HUES48 (cell line): Measurements from ENCODE around the gene MGLL.

Source experiments
- H3K27ac ChIP-seq: one replicate; pipeline ENCODE4 v1.7.0; 2013; ENCODE audit warnings: low read depth, low read length, inconsistent platforms
- H3K27me3 ChIP-seq: 2 replicates; pipeline ENCODE4 v1.6.1; 2013; ENCODE audit warnings: mild to moderate bottlenecking, low read length; ENCODE audit not compliant: control insufficient read depth, insufficient read depth
- H3K36me3 ChIP-seq: 2 replicates; pipeline ENCODE4 v1.6.1; 2013; ENCODE audit warnings: low read length; ENCODE audit not compliant: control insufficient read depth, insufficient read depth
- H3K4me1 ChIP-seq: 2 replicates; pipeline ENCODE4 v1.6.1; 2013; ENCODE audit warnings: mild to moderate bottlenecking, low read length; ENCODE audit not compliant: control insufficient read depth, insufficient read depth
- H3K4me3 ChIP-seq: 2 replicates; pipeline ENCODE4 v1.5.1; 2013; ENCODE audit warnings: mild to moderate bottlenecking, low read depth, low read length
- H3K9ac ChIP-seq: 2 replicates; pipeline ENCODE4 v1.6.1; 2013; ENCODE audit warnings: mild to moderate bottlenecking, low read depth, low read length, moderate library complexity
- H3K9me3 ChIP-seq: 2 replicates; pipeline ENCODE4 v1.6.1; 2013; ENCODE audit warnings: low read length; ENCODE audit not compliant: control insufficient read depth, insufficient read depth

MGLL gene

GRCh38 chr3:127673191-127674100 is 148.9 kb downstream of the MGLL start:
- Histone ChIP-seq H3K27me3 (peaks cover 4% of the 10 kb centered on the region; the same call in 1 of the 2 replicates), H3K27ac (peak overlapping the region; percentile 64), H3K9ac (peak overlapping the region; percentile 44; the same call in 1 of the 2 replicates)

GRCh38 chr3:127672429-127673190 is 149.7 kb downstream of the MGLL start, which contains the start of gene ABTB1:
Gene ABTB1 (plus strand): TSS chr3:127672952. CDS start chr3:127673026, 74 bp downstream.
- Histone ChIP-seq H3K4me3 (peak within 1 kb of the TSS; percentile 90), H3K36me3 (no peaks in the 10 kb centered on the region), H3K27me3 (peaks cover 4% of the 10 kb centered on the region; the same call in 1 of the 2 replicates), H3K4me1 (peaks cover 7% of the 10 kb centered on the region), H3K27ac (peak within 1 kb of the TSS; percentile 64), H3K9ac (peak within 1 kb of the TSS; percentile 63), H3K9me3 (no peaks in the 10 kb centered on the region)

More at GRCh38 chr3:127673191-127674100, 148.9 kb downstream of the MGLL start:
- Histone ChIP-seq H3K4me1 (peaks cover 7% of the 10 kb centered on the region), H3K36me3 (no peaks in the 10 kb centered on the region), H3K9me3 (no peaks in the 10 kb centered on the region), H3K4me3 (peak overlapping the region; percentile 90)

GRCh38 chr3:127671523-127672428 is 150.5 kb downstream of the MGLL start:
- Histone ChIP-seq H3K9me3 (no peaks in the 10 kb centered on the region), H3K36me3 (no peaks in the 10 kb centered on the region), H3K4me3 (peak overlapping the region; percentile 70), H3K4me1 (peaks cover 7% of the 10 kb centered on the region), H3K27me3 (peaks cover 4% of the 10 kb centered on the region; the same call in 1 of the 2 replicates), H3K9ac (peak overlapping the region; percentile 63), H3K27ac (peak overlapping the region; percentile 40)

GRCh38 chr3:127670761-127671522 is 151.4 kb downstream of the MGLL start:
- Histone ChIP-seq H3K36me3 (no peaks in the 10 kb centered on the region), H3K4me1 (peaks cover 7% of the 10 kb centered on the region), H3K4me3 (no peak overlapping the region), H3K27ac (no peak overlapping the region), H3K27me3 (peaks cover 4% of the 10 kb centered on the region; the same call in 1 of the 2 replicates), H3K9ac (no peak overlapping the region), H3K9me3 (no peaks in the 10 kb centered on the region)

GRCh38 chr3:127670229-127670559 is 152.1 kb downstream of the MGLL start:
- Histone ChIP-seq H3K9me3 (no peaks in the 10 kb centered on the region), H3K36me3 (no peaks in the 10 kb centered on the region)

GRCh38 chr3:127669541-127670228 is 152.6 kb downstream of the MGLL start:
- no peaks in the 10 kb centered on the region for H3K36me3 ChIP-seq
- H3K9me3 ChIP-seq: no peaks in the 10 kb centered on the region
- no peak overlapping the region for H3K9ac ChIP-seq
- H3K27ac ChIP-seq: no peak overlapping the region
- no peak overlapping the region for H3K4me3 ChIP-seq
- peaks cover 4% of the 10 kb centered on the region; the same call in 1 of the 2 replicates for H3K27me3 ChIP-seq
- peaks cover 7% of the 10 kb centered on the region for H3K4me1 ChIP-seq

More at GRCh38 chr3:127670229-127670559, 152.1 kb downstream of the MGLL start:
- Histone ChIP-seq H3K4me3 (no peak overlapping the region), H3K9ac (no peak overlapping the region), H3K27me3 (peaks cover 4% of the 10 kb centered on the region; the same call in 1 of the 2 replicates), H3K27ac (no peak overlapping the region), H3K4me1 (peaks cover 7% of the 10 kb centered on the region)

- H3K36me3 ChIP-seq: no peaks in the 10 kb centered on the region
- H3K27me3 ChIP-seq: 0 out of 2 replicates have a peak, but pooled peaks cover 4% of the 10 kb centered on the region
- peaks cover 5% of the 10 kb centered on the region for H3K4me1 ChIP-seq
- H3K4me3 ChIP-seq: no peak overlapping the region
- no peaks in the 10 kb centered on the region for H3K9me3 ChIP-seq
- H3K27ac ChIP-seq: no peak overlapping the region
- H3K9ac ChIP-seq: no peak overlapping the region
Measured at GRCh38 chr3:127668906-127669305, 153.4 kb downstream of the MGLL start.

- Histone ChIP-seq H3K9ac (no peak overlapping the region), H3K27ac (no peak overlapping the region), H3K36me3 (no peaks in the 10 kb centered on the region; the same call in 1 of the 2 replicates), H3K27me3 (no peaks in the 10 kb centered on the region), H3K4me1 (no peaks in the 10 kb centered on the region), H3K9me3 (no peaks in the 10 kb centered on the region), H3K4me3 (no peak overlapping the region)
Measured at GRCh38 chr3:127667119-127667681, 155.1 kb downstream of the MGLL start.

- no peaks in the 10 kb centered on the region for H3K9me3 ChIP-seq
Measured at GRCh38 chr3:127666676-127667075, 155.6 kb downstream of the MGLL start.

More at GRCh38 chr3:127666676-127667075, 155.6 kb downstream of the MGLL start:
- Histone ChIP-seq H3K4me3 (no peak overlapping the region), H3K27ac (no peak overlapping the region), H3K27me3 (no peaks in the 10 kb centered on the region), H3K4me1 (no peaks in the 10 kb centered on the region), H3K36me3 (no peaks in the 10 kb centered on the region; the same call in 1 of the 2 replicates), H3K9ac (no peak overlapping the region)
